ENCODE data around the gene B4GALNT3. TPM values are rescaled to one million over a fixed set of nuclear protein-coding genes. Genes with fewer than 3 reads are reported as not detected.

The B4GALNT3 gene
- total RNA-seq, 1 donor from 2014 or later: 4.2 TPM

GRCh38 chr12:612886-613285 is 153.1 kb downstream of the B4GALNT3 start:
- Histone ChIP-seq H3K4me3 (ENCODE audit: low read length in 3 of 3) (no peak overlapping the region), H3K9me3 (ENCODE audit: control insufficient read depth in 3 of 3, low read length in 3 of 3) (no peaks in the 10 kb centered on the region), H3K9ac (ENCODE audit: low read depth in 1 of 3, low read length in 3 of 3) (no peak overlapping the region), H3K36me3 (ENCODE audit: control insufficient read depth in 3 of 3, insufficient read depth in 3 of 3, low read length in 3 of 3) (no peaks in the 10 kb centered on the region), H3K4me1 (ENCODE audit: control insufficient read depth in 3 of 3, insufficient read depth in 3 of 3, low read length in 3 of 3) (peaks cover 39 to 51% (median 44%) of the 10 kb centered on the region in 3 donors), H3K27me3 (ENCODE audit: control insufficient read depth in 3 of 3, insufficient read depth in 3 of 3, low read length in 3 of 3) (no peaks in the 10 kb centered on the region), H3K27ac (ENCODE audit: low read depth, low read length) (no peak overlapping the region)

Small RNAs within 50 kb of the gene (small RNA-seq; reads per million reads assigned to genes)
- gene RNU7-103P: not detected

Other genes starting within 250 kb of the B4GALNT3 start
- not detected for gene SLC6A12, start 245.8 kb upstream of the B4GALNT3 start, total RNA-seq
- gene SLC6A13, start 197.1 kb upstream of the B4GALNT3 start, total RNA-seq: 2.6 TPM
- gene KDM5A, start 70.6 kb upstream of the B4GALNT3 start, total RNA-seq: 36.0 TPM
- 14.6 TPM for gene CCDC77, start 58.3 kb upstream of the B4GALNT3 start, total RNA-seq
- 2.6 TPM for gene NINJ2, start 203.5 kb downstream of the B4GALNT3 start, total RNA-seq